ENCODE results near the gene HUWE1. TPM values are rescaled to one million over a fixed set of nuclear protein-coding genes. Genes with fewer than 3 reads are reported as not detected.
"Not testable (repeated sequence)": the region's sequence is repeated elsewhere in the genome, so short reads cannot be mapped to it uniquely, and the experiment has no call there.

The HUWE1 gene
- total RNA-seq, 1 donor from 2014 or later = 223 TPM

DNA sequence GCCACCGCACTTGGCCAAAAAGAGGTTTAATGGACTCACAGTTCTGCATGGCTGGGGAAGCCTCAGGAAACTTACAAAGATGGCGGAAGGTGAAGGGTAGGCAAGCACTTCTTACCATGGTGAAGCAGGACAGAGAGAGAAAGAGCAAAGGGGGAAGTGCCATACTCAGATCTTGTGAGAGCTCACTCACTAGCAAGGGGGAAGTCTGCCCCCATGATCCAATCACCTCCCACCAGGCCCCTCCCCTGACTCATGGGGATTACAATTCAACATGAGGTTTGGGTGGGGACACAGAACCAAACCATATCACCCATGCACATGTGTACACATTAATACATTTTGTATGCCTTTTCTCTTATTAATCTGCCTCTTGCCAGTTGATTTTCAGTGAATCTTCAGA, 175.2 kb downstream of the HUWE1 start:
- no peak for DNase-seq (ENCODE audit: low read depth)

DNA sequence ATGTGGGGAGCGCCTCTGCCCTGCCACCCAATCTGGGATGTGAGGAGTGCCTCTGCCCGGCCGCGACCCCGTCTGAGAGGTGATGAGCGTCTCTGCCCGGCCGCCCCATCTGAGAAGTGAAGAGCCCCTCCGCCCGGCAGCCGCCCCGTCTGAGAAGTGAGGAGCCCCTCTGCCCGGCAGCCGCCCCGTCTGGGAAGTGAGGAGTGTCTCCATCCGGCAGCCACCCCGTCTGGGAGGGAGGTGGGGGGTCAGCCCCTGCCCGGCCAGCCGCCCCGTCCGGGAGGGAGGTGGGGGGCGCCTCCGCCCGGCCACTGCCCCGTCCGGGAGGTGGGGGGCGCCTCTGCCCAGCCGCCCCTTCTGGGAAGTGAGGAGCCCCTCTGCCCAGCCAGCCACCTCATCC, 182.5 kb downstream of the HUWE1 start:
- not testable (repeated sequence) for DNase-seq (ENCODE audit: low read depth)

DNA sequence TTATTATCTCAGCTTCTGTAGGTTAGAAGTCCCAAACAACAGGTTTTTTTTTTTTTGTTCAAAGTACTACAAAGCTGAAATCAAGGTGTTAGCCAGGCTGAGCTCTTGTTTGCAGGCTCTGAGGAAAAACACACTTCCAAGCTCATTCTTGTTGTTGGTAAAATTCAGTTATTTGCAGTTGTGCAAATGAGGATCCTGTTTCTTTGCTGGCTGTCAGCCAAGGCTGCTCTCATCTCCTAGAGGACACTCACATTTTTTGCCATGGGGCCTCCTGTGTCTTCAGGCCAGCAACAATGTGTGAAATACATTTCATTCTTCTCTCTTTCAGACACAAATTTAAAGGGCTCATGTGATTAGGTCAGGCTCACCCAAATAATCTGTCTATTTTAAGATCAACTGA, 192.1 kb downstream of the HUWE1 start:
- DNase-seq (ENCODE audit: low read depth) = no peak

DNA sequence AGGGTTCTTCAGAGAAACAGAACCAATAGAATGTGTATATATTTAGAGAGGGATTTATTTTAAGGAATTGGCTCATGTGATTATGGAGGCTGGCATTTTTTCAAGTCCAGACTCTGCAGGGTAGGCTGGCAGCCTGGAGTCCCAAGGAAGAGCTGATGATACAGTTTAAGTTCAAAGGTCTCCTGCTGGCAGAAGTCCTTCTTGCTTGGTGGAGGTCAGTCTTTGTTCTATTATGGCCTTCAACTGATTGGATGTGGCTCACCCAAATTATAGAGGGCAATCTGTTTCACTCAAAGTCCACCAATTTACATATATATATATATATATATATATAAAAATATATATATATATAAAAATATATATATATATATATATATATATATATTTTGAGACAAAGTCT, 200.2 kb downstream of the HUWE1 start:
- no peak for DNase-seq (ENCODE audit: low read depth)

DNA sequence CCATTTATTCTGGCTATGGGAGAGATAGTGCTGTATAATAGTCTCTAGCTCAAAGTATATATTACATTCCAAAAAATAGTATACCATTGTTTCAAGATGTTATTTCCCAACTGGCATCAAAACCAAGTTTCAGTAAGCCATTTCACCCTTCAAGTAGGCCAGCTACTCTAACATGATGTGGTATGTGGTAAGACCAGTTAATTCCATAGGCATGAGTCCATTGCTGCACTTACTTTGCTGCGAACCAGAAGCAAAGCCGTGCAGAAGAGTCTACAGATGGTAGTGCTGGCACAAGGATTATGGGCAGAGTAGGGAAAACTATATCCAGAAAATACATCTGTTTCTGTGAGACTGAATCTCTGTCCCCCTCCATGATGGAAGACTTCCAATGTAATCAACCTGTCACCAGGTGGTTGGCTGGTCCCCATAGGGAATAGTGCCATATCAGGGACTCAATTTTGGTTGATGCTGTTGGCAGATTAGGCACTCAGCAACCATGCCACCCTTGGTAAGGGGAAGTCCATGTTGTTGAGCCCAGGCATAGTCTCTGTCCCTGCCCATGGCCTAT, 202.6 kb downstream of the HUWE1 start:
- DNase-seq (ENCODE audit: low read depth) = no peak

DNA sequence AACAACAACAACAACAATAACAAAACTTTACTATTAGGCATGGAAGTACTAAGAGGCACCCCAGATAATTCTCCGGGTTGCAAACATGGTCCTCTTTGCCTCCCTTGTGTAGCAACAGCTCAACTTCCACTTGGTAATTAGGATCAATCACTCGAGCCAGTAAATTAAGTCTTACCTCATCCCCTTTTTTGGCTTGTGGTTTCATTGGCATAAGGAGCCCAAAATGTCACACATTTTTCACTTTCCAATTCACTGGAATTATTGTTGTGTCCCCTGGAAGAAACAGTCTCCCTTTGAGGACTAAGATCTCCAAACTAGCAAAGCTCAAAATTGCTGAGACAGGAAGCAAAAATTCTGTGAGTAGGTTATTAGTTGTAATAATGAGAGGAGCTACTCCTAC, 203.1 kb downstream of the HUWE1 start:
- DNase-seq (ENCODE audit: low read depth) = no peak
